Epithelial cell of proximal tubule (primary cell): Measurements from ENCODE around the gene ZNF280A. TPM values are rescaled to one million over a fixed set of nuclear protein-coding genes. Genes with fewer than 3 reads are reported as not detected.

Experiments
- DNase-seq: peaks from one replicate; pipeline ENCODE4 v3.0.0-alpha.2; 2011; ENCODE audit warnings: low read depth
- H3K4me3 ChIP-seq: 2 replicates; pipeline ENCODE4 v1.5.1; 2011; ENCODE audit warnings: low read depth, mild to moderate bottlenecking, low read length
- total RNA-seq: library from RNA; depleted of rRNA; stranded (reverse); fragments of >200 nt; gene quantifications from 2 replicates; pipeline ENCODE4 v1.2.3, GENCODE V29; 2015
- TF ChIP-seq, protein P1 (sequence below): conservative IDR thresholded peaks from 2 replicates; pipeline ENCODE4 v1.5.1; 2012; ENCODE audit warnings: low read depth, mild to moderate bottlenecking, low read length

Gene ZNF280A
- total RNA-seq, 1 donor from 2014 or later: not detected

GRCh38 chr22:22545084-22545483 lies 25.0 kb upstream of the ZNF280A start:
- DNase-seq: no peak
- TF ChIP-seq, protein P1, sequence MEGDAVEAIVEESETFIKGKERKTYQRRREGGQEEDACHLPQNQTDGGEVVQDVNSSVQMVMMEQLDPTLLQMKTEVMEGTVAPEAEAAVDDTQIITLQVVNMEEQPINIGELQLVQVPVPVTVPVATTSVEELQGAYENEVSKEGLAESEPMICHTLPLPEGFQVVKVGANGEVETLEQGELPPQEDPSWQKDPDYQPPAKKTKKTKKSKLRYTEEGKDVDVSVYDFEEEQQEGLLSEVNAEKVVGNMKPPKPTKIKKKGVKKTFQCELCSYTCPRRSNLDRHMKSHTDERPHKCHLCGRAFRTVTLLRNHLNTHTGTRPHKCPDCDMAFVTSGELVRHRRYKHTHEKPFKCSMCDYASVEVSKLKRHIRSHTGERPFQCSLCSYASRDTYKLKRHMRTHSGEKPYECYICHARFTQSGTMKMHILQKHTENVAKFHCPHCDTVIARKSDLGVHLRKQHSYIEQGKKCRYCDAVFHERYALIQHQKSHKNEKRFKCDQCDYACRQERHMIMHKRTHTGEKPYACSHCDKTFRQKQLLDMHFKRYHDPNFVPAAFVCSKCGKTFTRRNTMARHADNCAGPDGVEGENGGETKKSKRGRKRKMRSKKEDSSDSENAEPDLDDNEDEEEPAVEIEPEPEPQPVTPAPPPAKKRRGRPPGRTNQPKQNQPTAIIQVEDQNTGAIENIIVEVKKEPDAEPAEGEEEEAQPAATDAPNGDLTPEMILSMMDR: no peak
- no peak overlapping the region for H3K4me3 ChIP-seq

DNA sequence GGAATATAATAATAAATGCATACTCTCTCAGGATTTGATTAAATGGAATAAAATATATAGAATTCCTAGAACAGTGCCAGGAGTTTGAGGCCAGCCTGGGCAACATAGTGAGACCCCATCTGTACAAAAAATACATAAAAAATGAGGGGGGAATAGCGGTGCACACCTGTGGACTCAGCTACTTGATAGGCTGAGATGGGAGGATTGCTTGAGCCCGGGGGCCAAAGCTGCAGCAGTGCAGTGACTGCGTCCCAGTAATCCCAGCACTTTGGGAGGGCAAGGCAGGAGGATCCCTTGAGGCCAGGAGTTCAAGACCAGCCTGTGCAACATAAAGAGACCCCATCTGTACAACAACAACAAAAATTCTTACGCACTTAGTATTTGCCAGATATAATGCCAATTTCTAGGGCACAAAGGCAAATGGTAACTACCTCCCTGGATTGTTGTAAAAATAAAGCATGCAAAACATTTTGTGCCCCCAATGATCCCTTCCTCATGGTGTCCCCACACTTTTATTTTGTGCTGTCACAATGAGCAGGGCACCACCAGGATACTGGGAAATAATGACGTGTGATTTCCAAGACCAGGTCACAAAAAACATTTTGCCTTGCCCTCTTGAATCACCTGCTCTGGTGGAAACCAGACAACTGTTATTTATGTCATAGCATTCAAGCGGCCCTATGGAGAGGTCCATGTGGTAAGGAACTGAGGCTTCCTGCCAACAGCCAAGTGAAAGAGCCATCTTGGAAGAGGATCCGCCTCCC lies 18.3 kb upstream of the ZNF280A start:
- no peak for DNase-seq
- no peak overlapping the region for H3K4me3 ChIP-seq
- TF ChIP-seq, protein P1: no peak

- TF ChIP-seq, protein P1: no peak
- DNase-seq: no peak
Measured at GRCh38 chr22:22536916-22537315, 16.8 kb upstream of the ZNF280A start.

GRCh38 chr22:22536515-22536914 lies 16.4 kb upstream of the ZNF280A start:
- no peak for DNase-seq
- no peak overlapping the region for H3K4me3 ChIP-seq
- TF ChIP-seq, protein P1: no peak

More at GRCh38 chr22:22536916-22537315, 16.8 kb upstream of the ZNF280A start:
- no peak overlapping the region for H3K4me3 ChIP-seq

DNA sequence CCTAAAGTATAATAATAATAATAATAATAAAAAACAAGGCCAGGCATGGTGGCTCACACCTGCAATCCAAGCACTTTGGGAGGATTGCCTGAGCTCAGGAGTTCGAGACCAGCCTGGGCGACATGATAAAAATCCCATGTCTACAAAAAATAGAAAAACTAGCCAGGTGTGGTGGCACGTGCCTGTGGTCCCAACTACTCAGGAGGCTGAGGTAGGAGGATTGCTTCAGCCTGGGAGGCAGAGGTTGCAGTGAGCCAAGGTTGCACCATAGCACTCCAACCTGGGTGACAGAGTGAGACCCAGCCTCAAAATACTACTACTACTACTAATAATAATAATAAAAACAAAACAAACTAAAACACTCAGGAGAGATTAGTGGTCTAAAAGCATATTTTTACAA lies 15.6 kb upstream of the ZNF280A start:
- H3K4me3 ChIP-seq: no peak overlapping the region
- DNase-seq: no peak
- TF ChIP-seq, protein P1: no peak

GRCh38 chr22:22534604-22535415 lies 14.7 kb upstream of the ZNF280A start:
- DNase-seq: no peak
- TF ChIP-seq, protein P1: no peak
- no peak overlapping the region for H3K4me3 ChIP-seq
